K562 (cell line): ENCODE measurements around the gene IPCEF1. TPM values are rescaled to one million over a fixed set of nuclear protein-coding genes. Genes with fewer than 3 reads are reported as not detected.

ENCODE experiments used
- ATAC-seq: fragments of 200-7000 bp; cut with Tn5 transposase; 3 replicates; pipeline ENCODE4 v1.9.1; 2020; ENCODE audit warnings: moderate library complexity
- BruUV-seq: library from RNA; stranded (reverse); fragments of 400-500 nt; replicated peaks from 2 replicates; lab custom pipeline; 2021; lab: Mats Ljungman, UMichigan
- CTCF ChIA-PET: fragments of 300-600 bp; formaldehyde crosslinking; extraction: SDS; loops from one replicate; lab custom pipeline; 2021; ENCODE audit warnings: low intra/inter-chr PET ratio; lab: Yijun Ruan, JAX
- POLR2A ChIA-PET: fragments of 300-600, 350-650 bp; sonication (Branson Sonifier 250); formaldehyde crosslinking; extraction: SDS; loops from one replicate; lab custom pipeline; 2021; ENCODE audit warnings: antibody characterized with exemption, inconsistent platforms; lab: Yijun Ruan, JAX
- DNase-seq, 4 experiments: peaks; one replicate each; pipeline versions ENCODE4 v3.0.0 to v3.0.0-alpha.2; 2011 to 2018; ENCODE audit warnings: low spot score in 3 of 4, mixed read lengths in 3 of 4; ENCODE audit errors: extremely low read depth in 1 of 4
- FAIRE-seq: peaks from 2 replicates; lab custom pipeline; 2011; peaks lifted over from hg19 to GRCh38; lab: Jason Lieb, UNC
- H2AFZ ChIP-seq: 2 replicates; pipeline ENCODE4 v1.6.0; 2011; ENCODE audit warnings: low read depth, low read length, control low read depth, inconsistent platforms
- H3K27ac ChIP-seq: fragments of 200-600 bp; 3 replicates; pipeline ENCODE4 v1.8.0; 2011; ENCODE audit warnings: low read depth, mild to moderate bottlenecking, control low read depth, inconsistent platforms, low read length, moderate library complexity, mixed read lengths; ENCODE audit errors: extremely low read depth
- H3K27me3 ChIP-seq, 2 experiments: fragments of 300-600 bp in 1 of 2; 2 replicates in 1 of 2; 3 replicates in 1 of 2; pipeline versions ENCODE4 v1.6.0 to v1.8.0; 2011; ENCODE audit warnings: inconsistent platforms in 2 of 2, low read length in 2 of 2, mild to moderate bottlenecking in 1 of 2, mixed read lengths in 1 of 2, moderate library complexity in 1 of 2; ENCODE audit not compliant: control insufficient read depth in 2 of 2, insufficient read depth in 2 of 2
- H3K36me3 ChIP-seq: fragments of 300-600 bp; 3 replicates; pipeline ENCODE4 v1.8.0; 2011; ENCODE audit warnings: mild to moderate bottlenecking, low read length, inconsistent platforms; ENCODE audit not compliant: control insufficient read depth, insufficient read depth
- H3K4me1 ChIP-seq, 2 experiments: fragments of 200-600 bp in 1 of 2; replicated peaks in 1 of 2; 2 replicates in 1 of 2; 3 replicates in 1 of 2; pipeline versions ENCODE4 v1.5.1 to v1.8.0; 2011; ENCODE audit warnings: inconsistent platforms in 2 of 2, low read length in 2 of 2, mild to moderate bottlenecking in 1 of 2, mixed read lengths in 1 of 2, moderate library complexity in 1 of 2; ENCODE audit not compliant: control insufficient read depth in 2 of 2, insufficient read depth in 2 of 2
- H3K4me2 ChIP-seq: 2 replicates; pipeline ENCODE4 v1.6.1; 2011; ENCODE audit warnings: low read length, control low read depth, inconsistent platforms, mixed read lengths; ENCODE audit not compliant: insufficient read depth
- H3K4me3 ChIP-seq: fragments of 200-600 bp; sonication (generic), shearing (Covaris generic); 2 replicates; pipeline ENCODE4 v1.5.1; 2016; ENCODE audit warnings: control low read depth, inconsistent platforms
- H3K79me2 ChIP-seq: fragments of 200-600 bp; 3 replicates; pipeline ENCODE4 v1.8.0; 2011; ENCODE audit warnings: low read length, inconsistent platforms; ENCODE audit not compliant: control insufficient read depth, insufficient read depth
- H3K9ac ChIP-seq, 2 experiments: 2 replicates each; pipeline versions ENCODE4 v1.6.0 to v1.6.1; 2011; ENCODE audit warnings: low read depth in 2 of 2, low read length in 2 of 2, control low read depth in 1 of 2, inconsistent platforms in 1 of 2, mild to moderate bottlenecking in 1 of 2, mixed read lengths in 1 of 2; ENCODE audit not compliant: insufficient read depth in 1 of 2
- H3K9me1 ChIP-seq: one replicate; pipeline ENCODE4 v1.6.0; 2011; ENCODE audit warnings: inconsistent platforms, mild to moderate bottlenecking, low read length, moderate library complexity; ENCODE audit not compliant: control insufficient read depth, insufficient read depth
- H3K9me3 ChIP-seq: replicated peaks from 2 replicates; pipeline ENCODE4 v1.5.1; 2011; ENCODE audit warnings: low read depth, low read length, inconsistent platforms; ENCODE audit not compliant: control insufficient read depth, insufficient read depth
- H4K20me1 ChIP-seq: replicated peaks from 2 replicates; pipeline ENCODE4 v1.6.1; 2011; ENCODE audit warnings: low read length, inconsistent platforms, mixed read lengths; ENCODE audit not compliant: control insufficient read depth, insufficient read depth
- CSDE1 ChIP-seq, 2 experiments: fragments of 450-650 bp; IDR thresholded peaks; 2 replicates each; pipeline ENCODE4 v1.6.1; 2016; ENCODE audit warnings: mild to moderate bottlenecking in 1 of 2
- DMBX1 ChIP-seq: fragments of 250-450 bp; sonication (Bioruptor Pico); IDR thresholded peaks from 2 replicates; pipeline ENCODE4 v1.8.0; 2022; ENCODE audit warnings: inconsistent platforms, mild to moderate bottlenecking, moderate library complexity, borderline replicate concordance
- FOXP1 ChIP-seq: sonication (generic); formaldehyde crosslinking; IDR thresholded peaks from 2 replicates; pipeline ENCODE4 v1.8.0; 2022; ENCODE audit warnings: mild to moderate bottlenecking, missing genetic modification reagents
- NFIC ChIP-seq: fragments of 450-650 bp; IDR thresholded peaks from 2 replicates; pipeline ENCODE4 v1.6.1; 2017; ENCODE audit warnings: mild to moderate bottlenecking, inconsistent platforms
- NFIX ChIP-seq: fragments of 250-450 bp; sonication (Bioruptor Pico); IDR thresholded peaks from 2 replicates; pipeline ENCODE4 v1.4.0; 2020; ENCODE audit warnings: low read depth, mild to moderate bottlenecking, moderate library complexity
- ZNF766 ChIP-seq: fragments of 200-800 bp; sonication (Bioruptor generic); conservative IDR thresholded peaks from 2 replicates; pipeline ENCODE4 v1.6.1; 2016; ENCODE audit warnings: missing genetic modification characterization, missing compliant biosample characterization
- WGBS: fragments of 100-300 bp; shearing (Covaris generic); methylation state at CpG from one replicate; pipeline ENCODE4 v1.1.6; 2016; ENCODE audit warnings: low coverage, mixed read lengths; ENCODE audit not compliant: insufficient coverage; ENCODE audit errors: missing lambda C conversion rate; 5-methylcytosine and 5-hydroxymethylcytosine counted together
- in situ Hi-C: fragments of 300-500 bp; cut with MboI; formaldehyde crosslinking; loops from 4 replicates; pipeline ENCODE4 v1.15.0; 2018; ENCODE audit warnings: inconsistent platforms, mixed read lengths
- intact Hi-C: fragments of 100-400 bp; cut with micrococcal nuclease; formaldehyde crosslinking; loops from 2 replicates; pipeline ENCODE4 v1.14.2; 2022
- polyA plus RNA-seq, 8 experiments: library from polyadenylated mRNA; depleted of rRNA in 4 of 8; stranded (reverse) in 5 of 8; unstranded in 3 of 8; fragments of >200 nt; fragmentation: Nextera tagmentation in 2 of 8; fragmentation: Illumina TruSeq in 1 of 8; extraction: Ambion mirVana in 2 of 8; extraction: Trizol in 1 of 8; gene quantifications; 2 replicates each; pipeline versions ENCODE4 v1.2.1 to v1.2.3, GENCODE V29; 2011 to 2014; ENCODE audit warnings: inconsistent platforms in 1 of 8, missing spikeins in 1 of 8
- total RNA-seq, 7 experiments: library from RNA; depleted of rRNA in 6 of 7; stranded (reverse); fragments of >200 nt in 6 of 7; fragmentation: Illumina TruSeq in 2 of 7; extraction: Trizol in 2 of 7; gene quantifications; 2 replicates each; pipeline versions ENCODE4 v1.2.1 to v1.2.3, GENCODE V29; 2011 to 2021; ENCODE audit warnings: low replicate concordance in 1 of 7

The IPCEF1 gene
- total and polyA plus RNA-seq, 9 of the 15 experiments (the other 6 are each of a cell fraction or from before 2014, with no cell fraction given), result 0.14 to 0.18 TPM; not detected in 7

- Histone ChIP-seq H3K4me1 (no peaks in the 10 kb centered on the region), H3K4me2 (no peak overlapping the region), H3K36me3 (no peaks in the 10 kb centered on the region), H3K27ac (no peak overlapping the region), H3K9ac (no peak overlapping the region), H3K27me3 (no peaks in the 10 kb centered on the region), H3K79me2 (no peaks in the 10 kb centered on the region)
- intact Hi-C loops, result no loop called here
- POLR2A ChIA-PET, result no interaction called here
- no peak for ATAC-seq
- no peak for FAIRE-seq
- 3% methylated on average over 3 of the region's 3 CpGs for WGBS
- no TSS peak for BruUV-seq
- no peak for TF ChIP-seq CSDE1 (IDR thresholded peaks at IDR 0.05)
- TF ChIP-seq ZNF766, result no peak
- TF ChIP-seq FOXP1, result no peak
- TF ChIP-seq, all 486 proteins: peak for 0
- H3K4me3 ChIP-seq, result no peak overlapping the region
- CTCF ChIA-PET, result no interaction called here
- H3K9me3 ChIP-seq, result no peaks in the 10 kb centered on the region
- no peaks in the 10 kb centered on the region for H4K20me1 ChIP-seq
- no peak for DNase-seq
- H2AFZ ChIP-seq, result no peak overlapping the region
- no peaks in the 10 kb centered on the region for H3K9me1 ChIP-seq
- in situ Hi-C loops, result no loop called here
Observed at GRCh38 chr6:154213782-154214181, 142.8 kb downstream of the IPCEF1 start.

- H3K9me3 ChIP-seq, result no peaks in the 10 kb centered on the region
- BruUV-seq, result no TSS peak
- ChIA-PET POLR2A (no interaction called here), CTCF (no interaction called here)
- no peak overlapping the region for H3K4me2 ChIP-seq
- no peak overlapping the region for H2AFZ ChIP-seq
- TF ChIP-seq NFIX (CRISPR knock-in tag), result peak; percentile 86
- peak; percentile 88 for TF ChIP-seq NFIC
- TF ChIP-seq DMBX1 (CRISPR knock-in tag), result no peak
- FAIRE-seq (no peak), ATAC-seq (no peak), DNase-seq (no peak)
- in situ Hi-C loops, result no loop called here
- no peaks in the 10 kb centered on the region for H3K4me1 ChIP-seq
- no peak overlapping the region for H3K9ac ChIP-seq
- no peaks in the 10 kb centered on the region for H4K20me1 ChIP-seq
- H3K27me3 ChIP-seq, result no peaks in the 10 kb centered on the region
- no peak overlapping the region for H3K27ac ChIP-seq
- H3K36me3 ChIP-seq, result no peaks in the 10 kb centered on the region
- H3K79me2 ChIP-seq, result no peaks in the 10 kb centered on the region
- no peak overlapping the region for H3K4me3 ChIP-seq
- intact Hi-C loops, result no loop called here
- H3K9me1 ChIP-seq, result no peaks in the 10 kb centered on the region
Observed at GRCh38 chr6:154210678-154211077, 145.9 kb downstream of the IPCEF1 start.
